NCI-H524 treated with DMSO at 0.1 percent for 48 hours (cell line): ENCODE measurements around the gene PSMB2.
A peak's percentile ranks its signal among the peaks of the same experiment; 100 is the strongest.

Experiments used
- DNase-seq: peaks from one replicate; lab custom pipeline; 2025; lab: John Stamatoyannopoulos, UW

PSMB2 gene

DNA sequence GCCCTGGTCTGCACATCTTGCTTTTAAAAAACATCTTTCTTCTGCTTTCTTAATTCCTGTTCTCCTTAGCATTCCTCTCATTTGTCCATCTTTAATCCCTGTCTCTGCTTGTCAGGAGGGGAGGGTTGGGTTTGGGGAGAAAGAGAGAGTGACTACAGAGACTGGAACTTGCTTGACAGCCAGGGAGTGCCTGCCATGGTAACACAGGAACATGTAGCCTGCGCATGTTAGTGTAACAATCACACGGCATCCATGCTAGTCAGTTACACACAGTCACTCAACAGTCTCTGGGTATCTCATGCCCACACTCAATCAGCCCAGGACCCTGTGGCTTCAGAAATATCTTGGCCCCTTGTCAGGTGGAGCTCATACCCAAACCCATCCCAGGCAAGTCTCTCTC lies 69.0 kb downstream of the PSMB2 start:
- DNase-seq, result no peak

DNA sequence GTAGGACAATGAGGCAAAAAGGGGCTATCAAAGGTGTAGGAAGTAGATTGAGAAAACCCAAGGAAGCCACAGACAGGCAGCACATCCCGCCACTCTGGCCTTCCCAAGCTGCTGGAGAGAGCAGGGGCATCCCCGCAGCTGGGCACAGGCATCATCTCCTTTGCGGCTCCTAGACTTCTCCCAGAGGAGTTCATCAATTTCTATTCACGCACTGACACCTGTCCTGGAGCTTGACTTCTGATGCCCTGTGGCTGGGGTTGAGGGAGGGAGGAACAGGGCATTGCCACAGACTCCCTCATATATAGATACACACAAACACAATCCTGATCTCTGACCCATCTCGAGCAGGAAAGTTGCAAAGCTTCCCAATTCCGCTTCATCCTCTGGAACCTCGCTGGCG lies 70.1 kb downstream of the PSMB2 start:
- DNase-seq, result no peak

- no peak for DNase-seq
Observed at GRCh38 chr1:35570589-35571137, 70.7 kb downstream of the PSMB2 start.

DNA sequence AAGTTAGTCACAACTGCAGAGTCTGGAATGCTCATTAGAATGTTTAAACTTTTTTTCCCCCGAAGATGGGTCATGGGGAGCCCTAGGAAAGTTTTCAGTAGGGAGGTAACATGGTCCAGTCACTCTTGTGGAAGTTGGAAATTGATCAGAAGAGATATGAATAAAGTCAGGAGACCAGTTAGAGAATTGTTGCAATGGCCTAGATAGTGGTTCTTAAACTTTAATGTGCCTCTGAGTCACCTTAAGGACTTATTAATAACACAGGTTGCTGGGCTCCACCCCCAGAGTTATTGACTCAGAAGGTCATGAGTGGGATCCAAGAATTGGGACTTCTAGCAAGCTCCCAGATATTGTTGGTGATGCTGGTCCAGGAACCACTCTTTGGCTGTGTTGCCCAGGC lies 71.4 kb downstream of the PSMB2 start:
- no peak for DNase-seq

GRCh38 chr1:35568975-35569395 lies 72.3 kb downstream of the PSMB2 start:
- DNase-seq, result no peak

DNA sequence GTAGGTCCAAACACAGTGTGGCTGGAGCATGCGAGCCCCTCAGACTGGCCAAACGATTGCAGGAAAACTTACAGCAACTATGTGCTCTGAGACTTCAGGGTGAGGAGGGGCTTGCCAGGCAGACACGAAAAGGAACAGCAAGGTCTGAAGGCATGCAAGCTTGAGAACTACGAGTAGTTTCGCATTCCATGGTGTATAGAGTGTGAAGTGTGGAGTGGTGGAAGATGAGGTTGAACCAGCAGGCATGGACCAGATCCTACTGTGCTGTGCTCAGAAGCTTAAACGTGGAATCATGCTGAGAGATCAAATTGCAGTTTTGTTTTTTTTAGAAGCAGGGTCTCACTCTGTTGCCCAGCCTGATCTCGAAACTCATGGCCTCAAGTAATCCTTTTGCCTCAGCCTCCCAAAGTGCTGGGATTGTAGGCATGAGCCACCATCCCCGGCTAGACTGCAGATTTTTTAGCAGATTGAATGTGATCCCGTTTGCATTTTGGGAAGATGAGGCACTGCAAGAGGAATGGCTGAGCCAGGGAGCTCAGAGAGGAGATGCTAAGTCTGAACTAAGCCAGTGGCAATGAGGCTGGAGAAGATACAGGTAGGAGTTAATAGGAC lies 73.3 kb downstream of the PSMB2 start:
- DNase-seq, result no peak

DNA sequence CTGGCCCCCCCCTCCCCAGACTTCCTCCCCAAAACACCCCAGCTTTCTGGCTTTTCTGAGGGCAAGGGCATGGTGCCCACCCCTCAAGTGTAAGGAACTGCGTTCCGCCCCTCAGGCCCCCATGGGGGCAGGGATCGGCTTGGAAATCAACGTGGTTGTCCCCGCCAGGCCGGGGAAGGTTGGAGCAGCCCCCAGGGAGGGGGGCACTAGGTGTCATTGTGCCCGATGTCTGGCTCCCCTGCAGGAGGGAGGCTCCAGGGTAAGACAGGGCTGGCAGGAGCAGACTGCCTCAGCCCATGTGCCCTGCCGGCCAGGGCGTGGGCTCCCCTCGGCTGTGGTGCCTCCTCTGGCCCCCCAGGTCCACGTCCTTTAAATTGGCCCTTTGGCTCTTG lies 75.6 kb downstream of the PSMB2 start:
- DNase-seq, result no peak

DNA sequence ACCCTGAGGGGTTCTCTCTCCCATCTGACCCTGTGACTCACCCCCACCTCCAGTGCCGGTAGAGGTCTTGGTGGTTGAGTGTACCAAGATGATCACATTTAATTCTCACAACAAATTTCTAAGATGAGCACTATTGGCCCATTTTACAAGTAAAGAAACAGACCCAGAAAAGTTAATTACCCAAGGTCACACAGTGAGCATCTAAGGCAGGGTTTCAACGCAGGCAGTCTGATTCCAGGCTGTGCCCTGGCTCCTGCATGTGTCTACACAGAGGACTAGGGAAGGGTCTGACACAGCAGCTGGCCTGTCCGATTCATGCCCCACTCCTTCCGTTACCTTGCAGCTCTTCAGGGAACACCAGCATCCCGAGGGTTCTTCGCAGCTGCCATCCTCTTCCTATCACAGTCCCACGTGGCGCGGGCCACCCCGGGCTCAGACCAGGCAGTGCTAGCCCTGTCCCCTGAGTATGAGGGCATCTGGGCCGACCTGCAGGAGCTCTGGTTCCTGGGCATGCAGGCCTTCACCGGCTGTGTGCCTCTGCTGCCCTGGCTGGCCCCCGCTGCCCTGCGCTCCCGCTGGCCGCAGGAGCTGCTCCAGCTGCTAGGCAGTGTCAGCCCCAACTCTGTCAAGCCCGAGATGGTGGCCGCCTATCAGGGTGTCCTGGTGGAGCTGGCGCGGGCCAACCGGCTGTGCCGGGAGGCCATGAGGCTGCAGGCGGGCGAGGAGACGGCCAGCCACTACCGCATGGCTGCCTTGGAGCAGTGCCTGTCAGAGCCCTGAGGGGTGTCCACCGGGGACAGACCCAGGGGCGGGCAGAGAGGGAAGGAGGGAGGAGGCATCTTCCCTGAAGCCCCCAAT lies 76.2 kb downstream of the PSMB2 start:
- no peak for DNase-seq

DNA sequence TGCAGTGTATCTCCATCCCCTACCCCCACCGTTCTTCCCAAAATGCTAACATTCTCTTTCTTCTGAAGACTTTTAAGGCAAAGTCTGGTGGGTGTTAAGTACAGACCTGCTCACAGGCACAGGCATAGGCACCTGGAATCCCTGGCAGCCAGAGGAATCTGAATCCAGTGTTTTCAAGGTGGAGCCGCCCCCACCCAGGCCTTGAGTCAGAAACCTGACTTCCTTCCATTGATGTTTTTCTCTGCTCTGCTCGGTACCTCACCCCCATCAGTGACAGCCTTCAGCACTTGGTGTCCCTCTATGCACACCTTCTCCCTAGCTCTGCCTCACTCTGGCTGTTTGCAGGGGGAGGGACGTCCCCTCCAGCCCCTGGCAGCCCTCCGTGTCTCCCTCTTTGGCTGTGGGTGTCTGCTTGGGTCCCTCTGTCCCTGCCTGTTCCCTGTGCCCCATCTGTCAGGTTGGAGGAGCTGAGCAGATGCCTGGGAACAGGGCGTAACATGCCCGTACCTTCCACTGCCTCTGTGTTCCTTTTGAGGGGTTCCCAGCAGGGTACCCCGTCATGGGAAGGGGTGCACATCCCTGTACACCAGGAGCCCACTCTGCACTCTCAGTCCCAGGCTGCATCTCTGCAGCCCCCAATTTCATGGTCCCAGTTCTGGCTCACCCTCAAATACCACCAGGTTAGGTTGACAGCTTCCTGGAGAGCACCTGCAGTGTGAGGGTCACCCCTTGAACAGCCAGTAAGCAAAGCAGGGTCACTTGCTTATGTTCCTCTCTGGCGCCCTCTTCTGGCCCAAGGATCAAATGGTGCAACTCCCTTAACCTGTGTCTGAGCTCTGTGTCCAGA lies 77.1 kb downstream of the PSMB2 start:
- DNase-seq, result no peak

- DNase-seq, result no peak
Observed at GRCh38 chr1:35563166-35563565, 78.2 kb downstream of the PSMB2 start.

DNA sequence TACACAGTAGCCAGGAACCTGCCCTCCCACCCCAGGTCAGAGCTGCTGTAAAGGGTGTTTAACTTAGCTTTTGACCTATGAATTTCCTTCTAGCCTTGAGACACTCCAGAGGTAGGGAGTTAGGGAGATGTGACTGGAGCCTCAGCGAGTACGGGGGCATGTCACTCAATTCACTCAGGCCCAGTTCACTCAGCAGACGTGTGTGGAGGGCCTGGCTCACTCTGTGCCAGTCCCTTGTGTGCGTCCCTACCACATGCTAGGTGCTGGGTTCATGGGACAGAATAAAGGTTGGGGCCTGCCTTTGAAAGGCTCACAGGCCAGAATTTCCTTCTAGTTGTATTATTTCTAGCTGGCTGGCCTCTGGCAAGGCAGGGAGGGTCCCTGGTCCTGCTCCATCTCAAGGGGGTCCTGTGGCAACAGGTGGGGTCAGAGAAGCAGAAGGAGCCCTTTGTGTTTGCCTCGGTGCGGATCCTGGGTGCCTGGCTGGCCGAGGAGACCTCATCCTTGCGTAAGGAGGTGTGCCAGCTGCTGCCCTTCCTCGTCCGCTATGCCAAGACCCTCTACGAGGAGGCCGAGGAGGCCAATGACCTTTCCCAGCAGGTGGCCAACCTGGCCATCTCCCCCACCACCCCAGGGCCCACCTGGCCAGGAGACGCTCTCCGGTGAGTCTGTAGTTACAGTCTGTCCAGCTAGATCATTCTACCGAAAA lies 79.2 kb downstream of the PSMB2 start:
- DNase-seq, result no peak

DNA sequence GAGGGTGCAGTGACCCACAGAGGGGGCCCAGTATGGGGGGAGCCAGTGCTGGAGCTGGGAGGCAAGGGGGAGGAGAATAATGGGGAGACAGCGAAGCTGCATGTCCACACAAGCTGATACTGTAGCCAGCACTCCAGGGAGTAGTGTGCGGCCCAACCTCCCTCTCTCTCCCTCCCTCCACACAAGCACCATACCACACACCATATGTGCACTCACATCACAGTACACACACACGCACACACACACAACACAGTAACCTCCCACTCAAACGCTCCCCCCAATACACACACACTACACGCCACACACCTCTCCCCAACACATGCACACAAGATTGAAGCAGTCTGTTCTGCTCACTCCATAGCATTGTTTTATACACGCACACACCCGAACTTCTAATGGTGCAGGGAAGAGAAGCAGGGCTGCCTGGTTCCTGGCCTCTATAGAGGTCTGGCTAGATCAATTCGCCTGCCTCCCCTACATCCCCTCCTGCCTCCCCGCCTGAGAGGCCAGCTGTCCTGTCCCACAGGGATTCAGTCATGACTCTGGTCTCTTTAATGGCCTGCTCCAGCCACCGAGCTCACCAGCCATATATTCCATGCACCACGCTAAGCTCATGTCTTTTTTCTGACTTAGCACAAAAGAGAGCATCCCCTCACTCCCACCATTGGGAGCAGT lies 79.9 kb downstream of the PSMB2 start:
- no peak for DNase-seq

GRCh38 chr1:35560256-35561225 lies 80.8 kb downstream of the PSMB2 start:
- no peak for DNase-seq

GRCh38 chr1:35559317-35559944 lies 81.9 kb downstream of the PSMB2 start:
- no peak for DNase-seq

DNA sequence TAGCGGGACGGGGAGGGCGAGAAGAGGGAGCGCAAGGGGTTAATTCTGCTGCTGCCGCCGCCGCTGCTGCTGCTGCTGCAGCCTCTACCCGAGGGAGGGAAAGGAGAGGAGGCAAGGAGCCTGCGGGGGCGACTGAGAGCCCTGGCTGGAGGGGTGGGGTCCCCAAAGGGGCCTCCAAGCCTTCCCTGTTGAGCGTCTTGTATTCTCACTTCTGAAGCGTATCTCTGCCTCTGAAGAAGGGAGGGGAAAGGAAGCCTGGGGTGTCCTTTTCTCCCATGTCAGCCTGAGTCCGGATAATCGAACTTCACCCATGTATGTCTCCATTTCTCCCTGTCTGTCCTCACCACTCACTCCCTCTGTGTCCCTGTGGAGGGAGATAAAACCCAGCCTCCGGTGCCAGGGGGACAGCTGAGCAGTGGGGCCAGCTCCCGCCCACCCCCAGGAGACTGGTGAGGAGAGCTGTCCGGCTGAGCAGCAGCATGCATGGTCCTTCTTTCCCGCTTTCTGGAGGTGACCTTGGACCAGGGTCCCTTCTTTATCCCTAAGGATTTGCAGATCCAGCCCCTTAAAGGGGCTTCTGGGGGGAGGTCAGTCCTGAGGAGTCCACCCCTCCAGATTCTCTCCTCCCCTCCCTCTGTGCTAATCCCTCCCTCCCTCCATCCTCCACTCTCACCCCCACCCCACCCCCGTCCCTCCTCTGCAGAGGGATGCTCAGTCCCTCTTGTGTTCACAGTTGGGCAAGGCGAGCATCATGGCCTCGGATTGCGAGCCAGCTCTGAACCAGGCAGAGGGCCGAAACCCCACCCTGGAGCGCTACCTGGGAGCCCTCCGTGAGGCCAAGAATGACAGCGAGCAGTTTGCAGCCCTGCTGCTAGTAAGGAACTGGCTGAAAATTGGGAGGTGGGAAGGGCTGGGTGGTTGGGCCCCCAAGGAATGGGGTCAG lies 82.7 kb downstream of the PSMB2 start:
- DNase-seq, result no peak

- peak; percentile 76 for DNase-seq
Observed at GRCh38 chr1:35557611-35558373, 83.5 kb downstream of the PSMB2 start, which contains the start of gene NCDN. TSS of gene NCDN (plus strand) at chr1:35557799. CDS start at chr1:35558191, 392 bp downstream.

DNA sequence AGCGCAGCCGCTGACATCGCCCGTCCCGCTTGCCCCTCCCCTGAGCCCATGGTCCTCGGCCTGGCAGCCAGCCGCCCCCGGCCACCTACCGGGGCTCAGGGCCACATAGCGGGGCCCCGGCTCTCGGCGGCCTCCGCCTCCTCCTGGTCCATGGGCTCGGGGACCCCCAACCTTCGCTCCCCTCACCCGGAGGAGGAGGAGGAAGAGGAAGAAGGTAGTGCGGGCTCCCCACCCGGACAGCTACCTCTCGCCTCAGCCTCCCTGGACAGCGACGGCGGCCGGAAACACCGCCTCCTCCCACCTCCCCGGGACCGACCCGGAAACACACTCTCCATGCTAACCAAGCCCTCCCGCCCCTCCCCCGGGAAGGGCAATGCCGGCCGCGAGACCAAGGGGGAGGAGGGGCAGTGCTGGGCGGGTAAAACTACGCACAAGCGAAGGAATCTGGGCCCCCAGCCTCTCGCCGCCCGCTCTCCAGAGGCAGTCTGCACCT lies 84.2 kb downstream of the PSMB2 start, which contains the start of gene KIAA0319L:
Gene KIAA0319L, minus strand, starts transcription at position 286 of the 493 bp plus-strand sequence. CDS start 2,912 bp downstream, outside the sequence.
- DNase-seq, result no peak
